ENCODE data around the gene FAM193A.

DNA sequence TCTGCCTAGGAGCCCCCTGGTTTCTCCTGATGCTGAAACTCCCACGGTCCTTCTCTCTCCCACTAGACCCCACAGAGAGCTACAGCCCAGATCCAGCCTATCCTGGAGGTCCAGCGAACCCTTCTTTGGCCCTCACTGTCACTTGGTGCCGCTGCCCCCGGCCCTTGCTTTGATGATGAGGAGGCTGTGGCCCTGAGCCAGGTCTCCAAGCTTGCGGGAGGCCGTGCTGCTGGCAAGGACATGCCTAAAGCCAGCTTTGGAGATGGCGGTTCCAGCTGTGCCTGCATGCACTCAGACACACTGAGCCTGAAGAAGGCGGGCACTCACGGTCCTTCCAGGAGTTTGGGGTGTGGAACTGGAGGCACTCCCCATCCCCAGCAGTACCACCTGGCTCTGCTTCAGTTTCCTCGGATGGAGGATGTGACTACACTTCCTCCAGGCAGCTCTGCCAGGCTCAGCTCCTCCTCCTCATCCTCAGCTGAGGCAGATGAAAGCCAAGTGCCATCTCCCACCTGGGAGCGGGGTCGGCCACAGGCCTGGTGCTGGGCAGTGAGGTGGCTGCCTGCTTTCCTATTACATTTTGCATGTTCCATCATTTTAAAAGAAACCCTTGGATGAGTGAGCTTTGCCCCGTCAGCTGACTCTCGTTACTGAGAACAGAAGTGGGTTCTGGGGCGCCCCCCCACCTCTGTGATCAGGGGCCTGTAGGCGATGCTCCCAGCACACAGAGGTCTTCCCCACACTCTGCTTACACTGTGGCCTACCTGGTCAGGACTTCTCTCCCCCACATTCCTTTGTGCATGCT is 210.6 kb downstream of the FAM193A start:
- TF ChIP-seq, protein P1, sequence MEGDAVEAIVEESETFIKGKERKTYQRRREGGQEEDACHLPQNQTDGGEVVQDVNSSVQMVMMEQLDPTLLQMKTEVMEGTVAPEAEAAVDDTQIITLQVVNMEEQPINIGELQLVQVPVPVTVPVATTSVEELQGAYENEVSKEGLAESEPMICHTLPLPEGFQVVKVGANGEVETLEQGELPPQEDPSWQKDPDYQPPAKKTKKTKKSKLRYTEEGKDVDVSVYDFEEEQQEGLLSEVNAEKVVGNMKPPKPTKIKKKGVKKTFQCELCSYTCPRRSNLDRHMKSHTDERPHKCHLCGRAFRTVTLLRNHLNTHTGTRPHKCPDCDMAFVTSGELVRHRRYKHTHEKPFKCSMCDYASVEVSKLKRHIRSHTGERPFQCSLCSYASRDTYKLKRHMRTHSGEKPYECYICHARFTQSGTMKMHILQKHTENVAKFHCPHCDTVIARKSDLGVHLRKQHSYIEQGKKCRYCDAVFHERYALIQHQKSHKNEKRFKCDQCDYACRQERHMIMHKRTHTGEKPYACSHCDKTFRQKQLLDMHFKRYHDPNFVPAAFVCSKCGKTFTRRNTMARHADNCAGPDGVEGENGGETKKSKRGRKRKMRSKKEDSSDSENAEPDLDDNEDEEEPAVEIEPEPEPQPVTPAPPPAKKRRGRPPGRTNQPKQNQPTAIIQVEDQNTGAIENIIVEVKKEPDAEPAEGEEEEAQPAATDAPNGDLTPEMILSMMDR (IDR thresholded peaks at IDR 0.05; ENCODE audit: insufficient read depth, low read length, poor library complexity, severe bottlenecking) = no peak
- TF ChIP-seq EZH2phosphoT487 (conservative IDR thresholded peaks at IDR 0.05; ENCODE audit: low read length) = no peak

Data from SU-DHL-6 (cell line).